GM19455 (cell line): ENCODE measurements around the gene CCDC146.
"Not testable (repeated sequence)": the region's sequence is repeated elsewhere in the genome, so short reads cannot be mapped to it uniquely, and the experiment has no call there.

Source experiments
- ATAC-seq: cut with Tn5 transposase; IDR thresholded peaks from one replicate; pipeline ENCODE4 v1.9.1; 2021; ENCODE audit not compliant: unreplicated experiment

CCDC146 gene

GRCh38 chr7:77326131-77326530 lies 203.7 kb downstream of the CCDC146 start:
- ATAC-seq, result no peak

- no peak for ATAC-seq
Observed at GRCh38 chr7:77327067-77327931, 204.9 kb downstream of the CCDC146 start.

DNA sequence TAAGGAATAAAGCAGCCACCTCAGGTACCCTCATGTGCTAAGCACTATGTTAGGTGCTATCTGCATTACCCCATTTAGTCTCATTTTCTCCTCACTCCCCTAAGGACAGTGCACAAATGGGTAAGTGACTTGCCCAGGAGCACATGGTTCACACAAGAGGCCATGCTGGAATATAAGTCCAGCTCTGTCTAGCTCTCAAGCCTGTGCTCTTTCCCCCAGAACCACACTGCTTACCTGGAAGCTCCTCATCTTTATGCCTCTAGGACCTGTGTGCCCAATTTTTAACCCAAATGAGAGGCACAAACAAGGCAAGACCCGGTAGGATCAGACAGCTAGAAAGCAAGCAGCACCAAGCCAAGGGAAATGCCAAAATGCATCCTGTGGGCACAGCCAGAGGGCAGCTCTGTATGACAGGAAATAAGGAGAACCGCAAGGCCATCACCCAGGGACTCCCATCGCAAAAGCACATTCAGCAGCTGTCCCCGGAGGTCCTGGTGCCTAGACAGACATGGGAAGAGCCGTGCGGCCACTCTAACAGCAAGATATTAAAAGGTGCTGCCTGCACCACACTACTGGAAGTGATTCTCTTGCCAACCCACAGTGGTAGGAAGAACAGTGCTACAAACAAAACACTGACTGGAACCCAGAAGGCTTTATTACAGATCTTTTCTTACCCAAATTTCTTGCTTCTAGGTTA lies 205.7 kb downstream of the CCDC146 start:
- no peak for ATAC-seq

DNA sequence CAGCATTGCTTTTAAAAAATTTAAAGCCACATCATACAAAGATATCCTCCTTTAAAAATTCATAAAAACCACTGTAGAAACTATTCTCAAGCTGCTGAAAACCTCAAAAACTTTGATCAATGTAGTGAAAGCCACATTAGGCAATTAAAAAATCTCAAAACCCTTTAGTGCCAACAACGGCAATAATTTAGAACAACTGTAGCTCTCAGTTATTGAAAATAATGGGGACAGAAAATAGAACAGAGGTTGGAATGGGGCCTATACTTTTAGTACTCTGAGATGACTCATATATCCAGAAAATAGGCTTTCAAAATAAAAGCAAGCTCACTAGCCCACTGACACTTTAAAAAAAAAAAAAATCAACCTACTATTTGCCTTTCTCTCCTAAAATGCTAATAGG lies 206.3 kb downstream of the CCDC146 start:
- no peak for ATAC-seq

DNA sequence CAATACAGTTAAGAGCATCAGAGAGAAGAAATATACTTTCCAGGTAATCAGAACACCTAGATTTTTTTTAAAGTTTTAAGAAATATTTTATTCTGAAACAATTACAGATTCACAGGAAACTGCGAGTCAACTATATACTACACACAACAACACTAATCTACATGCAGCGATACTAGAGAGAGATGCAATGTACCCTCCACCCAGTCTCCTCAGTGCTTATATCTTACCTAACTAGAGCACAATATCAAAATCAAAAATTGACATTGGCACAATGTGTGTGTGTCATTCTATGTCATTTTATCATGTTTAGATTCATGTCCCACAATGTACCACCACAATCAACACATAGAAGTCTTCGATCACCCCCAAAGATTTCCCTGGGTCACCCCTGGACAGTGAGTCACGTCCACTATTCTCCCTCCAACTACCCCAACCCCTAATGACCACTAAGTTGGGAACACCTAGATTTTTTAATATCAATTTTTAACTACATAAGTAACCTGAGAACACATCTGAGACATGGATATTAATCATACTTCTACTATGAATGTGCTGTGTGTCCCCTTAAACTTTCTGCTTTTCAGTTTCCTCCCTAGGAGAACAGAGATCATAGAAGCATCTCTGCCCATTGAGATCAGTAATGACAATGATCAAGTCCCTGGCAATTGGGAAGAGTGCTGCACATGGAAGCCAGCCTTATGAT lies 207.2 kb downstream of the CCDC146 start:
- no peak for ATAC-seq

DNA sequence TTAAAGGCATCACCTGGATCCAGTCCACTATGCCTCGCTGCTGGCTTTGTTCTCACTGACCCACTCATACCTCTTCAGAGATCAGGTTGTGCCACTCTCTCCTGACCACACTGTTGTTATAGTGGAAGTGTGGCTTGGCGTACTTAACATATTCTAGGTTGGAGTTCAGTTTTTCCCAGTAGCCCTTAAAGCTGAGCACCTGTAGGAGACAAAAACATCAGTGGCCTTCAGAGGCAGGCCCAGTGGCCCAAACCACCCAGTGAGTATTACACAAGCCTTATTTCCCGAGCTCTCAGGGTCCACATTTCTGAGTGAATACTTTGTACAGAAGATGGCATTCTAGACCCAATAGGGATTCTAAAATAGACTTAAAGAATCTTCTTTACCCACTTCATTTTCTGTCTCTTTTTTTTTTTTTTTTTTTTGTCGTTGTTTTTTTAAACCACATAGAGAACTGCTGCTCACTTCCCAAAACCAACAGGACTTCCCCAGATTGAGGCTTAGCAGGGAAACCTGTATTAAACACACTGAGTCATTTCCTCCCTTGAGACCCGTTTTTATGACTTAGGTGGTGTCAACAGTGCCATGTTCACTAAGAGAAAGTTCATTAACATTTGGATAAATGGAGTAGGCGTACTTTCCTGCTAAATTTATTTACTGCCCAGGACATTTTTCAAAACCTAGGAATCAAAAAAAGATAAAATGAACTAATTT lies 207.9 kb downstream of the CCDC146 start:
- ATAC-seq, result no peak

GRCh38 chr7:77331938-77332695 lies 209.7 kb downstream of the CCDC146 start:
- ATAC-seq, result peak; percentile 72

DNA sequence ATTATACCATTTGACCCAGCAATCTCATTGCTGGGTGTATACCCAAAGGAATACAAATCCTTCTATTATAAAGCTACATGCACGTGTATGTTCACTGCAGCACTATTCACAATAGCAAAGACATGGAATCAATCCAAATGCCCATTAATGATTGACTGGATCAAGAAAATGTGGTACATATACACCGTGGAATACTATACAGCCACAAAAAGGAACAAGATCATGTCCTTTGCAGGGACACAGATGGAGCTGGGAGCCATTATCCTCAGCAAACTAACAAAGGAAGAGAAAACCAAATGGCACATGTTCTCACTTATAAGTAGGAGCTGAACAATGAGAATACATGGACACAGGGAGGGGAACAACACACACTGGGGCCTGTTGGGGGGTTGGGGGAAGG lies 211.6 kb downstream of the CCDC146 start:
- ATAC-seq, result not testable (repeated sequence)

GRCh38 chr7:77335581-77335980 lies 213.2 kb downstream of the CCDC146 start:
- no peak for ATAC-seq

DNA sequence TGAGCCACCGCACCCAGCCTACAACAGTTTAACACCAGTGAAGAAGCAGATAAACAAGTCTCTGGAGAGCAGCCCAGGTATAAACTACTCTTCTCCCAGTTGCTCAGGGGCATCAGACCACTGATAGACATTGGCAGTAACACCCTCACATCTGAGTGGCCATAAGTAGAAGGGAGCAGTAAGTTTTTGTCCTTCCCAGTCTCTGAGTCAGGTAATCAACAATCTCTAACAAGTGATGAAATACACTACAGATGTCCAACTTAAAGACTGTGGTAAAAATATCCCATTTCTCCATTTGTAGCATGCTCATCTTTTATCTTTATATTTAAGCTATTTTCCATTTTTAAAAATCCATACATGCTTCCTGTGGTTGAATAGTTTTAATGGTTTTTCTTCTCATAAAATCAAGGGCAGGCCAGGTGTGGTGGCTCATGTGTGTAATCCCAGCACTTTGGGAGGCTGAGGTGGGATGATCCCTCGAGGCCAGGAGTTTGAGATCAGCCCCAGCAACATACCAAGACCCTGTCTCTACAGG lies 215.1 kb downstream of the CCDC146 start:
- ATAC-seq, result no peak

DNA sequence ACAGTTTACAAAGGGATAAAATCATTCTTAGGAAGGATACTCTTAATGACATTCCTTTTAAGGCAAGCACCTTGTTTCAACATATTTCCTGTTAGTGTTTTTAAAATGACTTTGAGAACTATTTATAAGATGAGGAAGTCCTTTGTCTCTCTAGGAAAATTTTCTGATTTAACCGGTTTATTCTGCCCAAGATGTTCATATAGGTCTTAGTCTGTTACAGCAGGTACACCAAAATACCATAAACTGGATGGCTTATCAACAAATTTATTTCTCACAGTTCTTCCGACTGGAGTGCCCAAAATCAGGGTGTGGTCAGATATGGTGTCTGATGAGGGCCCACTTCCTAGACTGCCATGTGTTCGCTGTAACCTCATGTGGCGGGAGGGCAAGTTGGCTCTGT lies 215.8 kb downstream of the CCDC146 start:
- no peak for ATAC-seq

GRCh38 chr7:77338883-77339629 lies 216.6 kb downstream of the CCDC146 start:
- no peak for ATAC-seq

DNA sequence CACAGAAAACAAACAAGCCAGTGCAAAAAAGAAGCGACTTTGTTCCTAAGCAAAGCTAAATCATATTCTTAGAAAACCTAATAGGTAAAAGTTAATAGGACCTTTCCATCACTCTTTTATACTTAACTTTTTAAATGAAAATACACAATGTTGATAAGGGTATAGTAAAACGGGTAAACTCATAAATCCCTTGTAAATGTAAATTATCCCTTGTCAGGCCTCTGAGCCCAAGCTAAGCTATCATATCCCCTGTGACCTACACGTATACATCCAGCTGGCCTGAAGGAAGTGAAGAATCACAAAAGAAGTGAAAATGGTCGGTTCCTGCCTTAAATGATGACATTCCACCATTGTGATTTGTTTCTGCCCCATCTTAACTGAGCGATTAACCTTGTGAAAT lies 217.3 kb downstream of the CCDC146 start:
- ATAC-seq, result no peak
